Hepatocyte (in vitro differentiated cells): ENCODE data around the gene LRRC61. TPM values are rescaled to one million over a fixed set of nuclear protein-coding genes. Genes with fewer than 3 reads are reported as not detected.

Experiments used
- DNase-seq: peaks from one replicate; pipeline ENCODE4 v3.0.0-alpha.2; 2016; ENCODE audit warnings: low spot score
- H2AFZ ChIP-seq: fragments of 200-600 bp; sonication (generic); 2 replicates; pipeline ENCODE4 v1.6.0; 2016; ENCODE audit warnings: antibody characterized with exemption, mild to moderate bottlenecking
- H3K27ac ChIP-seq: fragments of 200-600 bp; sonication (generic); 2 replicates; pipeline ENCODE4 v1.5.1; 2016; ENCODE audit warnings: mild to moderate bottlenecking
- H3K27me3 ChIP-seq: fragments of 200-600 bp; sonication (generic); 2 replicates; pipeline ENCODE4 v1.6.1; 2016
- H3K36me3 ChIP-seq: fragments of 200-600 bp; sonication (generic); replicated peaks from 2 replicates; pipeline ENCODE4 v1.5.1; 2016; ENCODE audit warnings: low read depth; ENCODE audit not compliant: insufficient read depth
- H3K4me1 ChIP-seq: fragments of 200-600 bp; sonication (generic); 2 replicates; pipeline ENCODE4 v1.5.1; 2016; ENCODE audit warnings: mild to moderate bottlenecking, moderate library complexity; ENCODE audit not compliant: insufficient read depth
- H3K4me2 ChIP-seq: fragments of 200-600 bp; sonication (generic); 2 replicates; pipeline ENCODE4 v1.6.0; 2016
- H3K4me3 ChIP-seq: fragments of 200-600 bp; sonication (generic); 2 replicates; pipeline ENCODE4 v1.5.1; 2016; ENCODE audit warnings: mild to moderate bottlenecking
- H3K79me2 ChIP-seq: fragments of 200-600 bp; sonication (generic); 2 replicates; pipeline ENCODE4 v1.6.0; 2017; ENCODE audit warnings: mild to moderate bottlenecking
- H3K9me2 ChIP-seq: fragments of 200-600 bp; sonication (generic); replicated peaks from 2 replicates; pipeline ENCODE4 v1.6.0; 2017; ENCODE audit warnings: mild to moderate bottlenecking; ENCODE audit not compliant: insufficient read depth
- H3K9me3 ChIP-seq: fragments of 200-600 bp; sonication (generic); 2 replicates; pipeline ENCODE4 v1.5.1; 2016; ENCODE audit warnings: low read depth, mild to moderate bottlenecking
- H4K20me1 ChIP-seq: fragments of 200-600 bp; sonication (generic); 2 replicates; pipeline ENCODE4 v1.6.0; 2016; ENCODE audit warnings: mild to moderate bottlenecking; ENCODE audit not compliant: insufficient read depth, poor library complexity, severe bottlenecking
- EZH2 ChIP-seq: fragments of 200-600 bp; sonication (generic); IDR thresholded peaks from 2 replicates; pipeline ENCODE4 v1.6.1; 2016; ENCODE audit warnings: antibody characterized with exemption, mild to moderate bottlenecking, borderline replicate concordance
- EZH2phosphoT487 ChIP-seq: fragments of 200-600 bp; sonication (generic); IDR thresholded peaks from one replicate; pipeline ENCODE4 v1.6.1; 2018; ENCODE audit warnings: antibody characterized with exemption, mild to moderate bottlenecking, low read depth, moderate library complexity; ENCODE audit not compliant: unreplicated experiment, severe bottlenecking
- WGBS: methylation state at CpG from one replicate; pipeline ENCODE4 v1.1.6; 2016; ENCODE audit warnings: low lambda C conversion rate; ENCODE audit errors: missing lambda C conversion rate; 5-methylcytosine and 5-hydroxymethylcytosine counted together
- polyA plus RNA-seq: library from polyadenylated mRNA; unstranded; fragments of >200 nt; fragmentation: Nextera tagmentation; extraction: Ambion mirVana; gene quantifications from 2 replicates; pipeline ENCODE4 v1.2.1, GENCODE V29; 2016
- total RNA-seq: library from RNA; depleted of rRNA; stranded (reverse); fragments of >200 nt; gene quantifications from 2 replicates; pipeline ENCODE4 v1.2.3, GENCODE V29; 2014
- TF ChIP-seq, protein P1 (sequence below): fragments of 200-600 bp; sonication (generic); IDR thresholded peaks from 2 replicates; pipeline ENCODE4 v1.5.1; 2016; ENCODE audit warnings: antibody characterized with exemption, mild to moderate bottlenecking; ENCODE audit not compliant: poor library complexity

Gene LRRC61
- total and polyA plus RNA-seq, 2 experiments from 2014 or later = 23.4 to 38.7 TPM

- peak overlapping the region; percentile 52 for H2AFZ ChIP-seq
- H3K79me2 ChIP-seq = no peaks in the 10 kb centered on the region
- no peaks in the 10 kb centered on the region for H3K9me3 ChIP-seq
- H4K20me1 ChIP-seq = no peaks in the 10 kb centered on the region
- H3K36me3 ChIP-seq = no peaks in the 10 kb centered on the region
- TF ChIP-seq EZH2 (peak; percentile 39), EZH2phosphoT487 (no peak)
- TF ChIP-seq, protein P1, sequence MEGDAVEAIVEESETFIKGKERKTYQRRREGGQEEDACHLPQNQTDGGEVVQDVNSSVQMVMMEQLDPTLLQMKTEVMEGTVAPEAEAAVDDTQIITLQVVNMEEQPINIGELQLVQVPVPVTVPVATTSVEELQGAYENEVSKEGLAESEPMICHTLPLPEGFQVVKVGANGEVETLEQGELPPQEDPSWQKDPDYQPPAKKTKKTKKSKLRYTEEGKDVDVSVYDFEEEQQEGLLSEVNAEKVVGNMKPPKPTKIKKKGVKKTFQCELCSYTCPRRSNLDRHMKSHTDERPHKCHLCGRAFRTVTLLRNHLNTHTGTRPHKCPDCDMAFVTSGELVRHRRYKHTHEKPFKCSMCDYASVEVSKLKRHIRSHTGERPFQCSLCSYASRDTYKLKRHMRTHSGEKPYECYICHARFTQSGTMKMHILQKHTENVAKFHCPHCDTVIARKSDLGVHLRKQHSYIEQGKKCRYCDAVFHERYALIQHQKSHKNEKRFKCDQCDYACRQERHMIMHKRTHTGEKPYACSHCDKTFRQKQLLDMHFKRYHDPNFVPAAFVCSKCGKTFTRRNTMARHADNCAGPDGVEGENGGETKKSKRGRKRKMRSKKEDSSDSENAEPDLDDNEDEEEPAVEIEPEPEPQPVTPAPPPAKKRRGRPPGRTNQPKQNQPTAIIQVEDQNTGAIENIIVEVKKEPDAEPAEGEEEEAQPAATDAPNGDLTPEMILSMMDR = no peak
- DNase-seq = no peak
- no peak overlapping the region for H3K27ac ChIP-seq
- peak overlapping the region; percentile 20 for H3K4me3 ChIP-seq
- peaks cover 20% of the 10 kb centered on the region for H3K4me1 ChIP-seq
- H3K4me2 ChIP-seq = peak overlapping the region; percentile 89
- peaks cover 22% of the 10 kb centered on the region for H3K27me3 ChIP-seq
- no peaks in the 10 kb centered on the region for H3K9me2 ChIP-seq
- 6% methylated on average over 23 of the region's 29 CpGs for WGBS
These were observed 17.7 kb downstream of the LRRC61 start for GRCh38 chr7:150340875-150341262.

- H2AFZ ChIP-seq = peak within 1 kb of the TSS; percentile 52
- 8% methylated on average over 33 of the region's 49 CpGs for WGBS
- no peaks in the 10 kb centered on the region for H3K79me2 ChIP-seq
- H3K4me2 ChIP-seq = peak within 1 kb of the TSS; percentile 89
- H3K9me3 ChIP-seq = no peaks in the 10 kb centered on the region
- H4K20me1 ChIP-seq = no peaks in the 10 kb centered on the region
- no peak within 1 kb of the TSS for H3K27ac ChIP-seq
- no peaks in the 10 kb centered on the region for H3K9me2 ChIP-seq
- peaks cover 22% of the 10 kb centered on the region for H3K27me3 ChIP-seq
- H3K36me3 ChIP-seq = no peaks in the 10 kb centered on the region
- TF ChIP-seq EZH2phosphoT487 (no peak), EZH2 (no peak)
- TF ChIP-seq, protein P1 = no peak
- peak; percentile 44 for DNase-seq
- H3K4me3 ChIP-seq = peak within 1 kb of the TSS; percentile 20
- peaks cover 20% of the 10 kb centered on the region for H3K4me1 ChIP-seq
These were observed 18.3 kb downstream of the LRRC61 start, which contains the start of gene RARRES2 for GRCh38 chr7:150341263-150342120. TSS of gene RARRES2 (minus strand) at chr7:150341629. CDS start at chr7:150340609, 1,020 bp downstream.

DNA sequence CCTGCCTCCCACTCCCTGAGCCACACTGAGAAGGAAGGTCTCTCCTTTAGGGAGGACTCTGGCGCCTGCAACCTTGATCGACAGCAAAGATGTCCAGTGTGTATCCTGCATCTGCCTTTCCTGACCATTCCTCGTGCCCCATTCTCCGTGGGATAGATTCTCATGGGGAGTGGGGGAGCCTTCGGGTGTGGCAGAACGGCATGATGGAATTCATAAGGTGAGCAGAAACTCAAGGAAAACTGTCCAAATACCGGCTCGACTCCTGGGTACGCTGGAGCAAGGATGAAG, 18.9 kb downstream of the LRRC61 start:
- Histone ChIP-seq H3K4me3 (no peak overlapping the region), H3K36me3 (no peaks in the 10 kb centered on the region), H4K20me1 (no peaks in the 10 kb centered on the region), H3K27me3 (peaks cover 22% of the 10 kb centered on the region), H3K4me1 (peaks cover 20% of the 10 kb centered on the region), H3K9me2 (no peaks in the 10 kb centered on the region), H2AFZ (no peak overlapping the region), H3K27ac (no peak overlapping the region), H3K79me2 (no peaks in the 10 kb centered on the region), H3K9me3 (no peaks in the 10 kb centered on the region), H3K4me2 (peak overlapping the region; percentile 89)
- WGBS = 84% methylated on average over 9 of the region's 9 CpGs
- TF ChIP-seq EZH2 = no peak
- TF ChIP-seq, protein P1 = no peak
- TF ChIP-seq EZH2phosphoT487 = no peak
- DNase-seq = no peak
